GM19023 (cell line): ENCODE data around the gene EZH2.

Experiments used
- ATAC-seq: cut with Tn5 transposase; IDR thresholded peaks from one replicate; pipeline ENCODE4 v1.9.1; 2021; ENCODE audit warnings: mild to moderate bottlenecking, moderate library complexity; ENCODE audit not compliant: unreplicated experiment

EZH2 gene

DNA sequence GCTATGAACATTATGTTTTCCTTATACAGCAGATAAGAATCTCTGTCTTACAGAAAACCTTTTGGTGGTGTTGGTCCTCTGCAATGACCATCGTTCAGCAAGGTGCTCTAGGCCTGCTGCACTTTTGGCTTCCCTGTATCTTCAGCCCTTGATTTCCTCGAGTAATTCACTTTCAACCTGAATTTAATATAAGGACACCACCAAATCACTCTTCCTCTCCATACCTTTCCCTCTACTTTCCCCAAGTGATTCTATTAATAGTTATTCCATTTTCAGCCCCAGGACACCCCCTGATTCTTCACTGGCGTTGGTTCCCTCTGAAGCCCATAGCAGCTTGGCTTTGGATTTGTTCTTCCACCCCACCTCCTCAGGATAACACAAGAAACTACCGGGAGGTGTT, 72.2 kb downstream of the EZH2 start:
- no peak for ATAC-seq

DNA sequence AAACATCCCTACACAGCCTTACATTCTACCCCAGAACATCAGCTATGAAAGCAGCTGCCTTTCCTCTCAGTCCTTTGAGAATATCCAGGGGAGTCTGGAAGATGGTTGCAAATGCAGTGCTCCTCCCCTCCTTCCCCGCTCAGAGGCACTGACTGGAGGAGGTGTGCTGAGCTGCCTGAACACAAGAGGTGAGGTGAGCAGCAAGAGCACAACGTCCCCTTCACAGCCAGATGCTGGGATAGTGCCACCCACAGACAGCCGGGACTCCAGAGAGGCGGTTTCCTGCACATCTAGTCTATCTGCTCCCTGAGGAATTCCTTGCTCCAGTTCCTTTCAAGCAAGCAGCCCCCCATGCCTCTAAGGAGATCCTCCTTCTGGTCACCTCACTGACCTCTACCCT, 74.2 kb downstream of the EZH2 start:
- ATAC-seq = no peak

DNA sequence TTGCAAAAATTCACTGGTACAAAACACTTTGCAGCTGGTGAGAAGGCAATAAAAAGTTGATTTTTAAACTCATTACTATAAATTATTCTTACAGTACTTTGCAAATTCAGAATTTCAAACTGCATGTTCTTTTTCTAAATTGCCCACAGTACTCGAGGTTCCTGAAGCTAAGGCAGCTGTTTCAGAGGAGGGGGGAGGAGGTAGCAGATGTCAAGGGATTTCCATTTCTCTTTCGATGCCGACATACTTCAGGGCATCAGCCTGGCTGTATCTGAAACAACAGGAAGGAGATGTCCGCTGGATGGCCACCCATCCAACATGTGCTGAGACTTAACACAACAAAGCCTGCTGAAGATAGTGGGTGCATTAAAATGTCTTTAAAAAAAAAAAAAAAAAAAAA, 76.7 kb downstream of the EZH2 start:
- no peak for ATAC-seq

DNA sequence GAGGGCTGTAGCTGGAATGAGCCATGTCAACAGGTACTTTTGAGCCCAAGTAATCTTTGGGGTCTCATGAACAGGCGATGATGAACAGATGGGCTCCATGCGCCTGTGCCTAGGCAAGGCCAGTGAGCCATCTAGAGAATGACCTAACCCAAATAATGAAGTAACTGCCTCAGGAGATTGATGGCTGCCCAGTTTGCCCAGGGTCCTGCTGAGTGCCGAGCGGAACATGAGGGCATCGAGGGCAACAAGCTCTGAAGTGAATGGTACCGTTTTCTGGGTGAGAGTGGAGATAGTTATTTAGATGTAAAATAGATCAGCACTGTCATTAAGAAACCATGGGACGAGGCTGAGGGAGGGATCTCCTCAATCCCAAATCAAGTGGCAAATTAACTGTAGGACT, 77.9 kb downstream of the EZH2 start:
- ATAC-seq = no peak

DNA sequence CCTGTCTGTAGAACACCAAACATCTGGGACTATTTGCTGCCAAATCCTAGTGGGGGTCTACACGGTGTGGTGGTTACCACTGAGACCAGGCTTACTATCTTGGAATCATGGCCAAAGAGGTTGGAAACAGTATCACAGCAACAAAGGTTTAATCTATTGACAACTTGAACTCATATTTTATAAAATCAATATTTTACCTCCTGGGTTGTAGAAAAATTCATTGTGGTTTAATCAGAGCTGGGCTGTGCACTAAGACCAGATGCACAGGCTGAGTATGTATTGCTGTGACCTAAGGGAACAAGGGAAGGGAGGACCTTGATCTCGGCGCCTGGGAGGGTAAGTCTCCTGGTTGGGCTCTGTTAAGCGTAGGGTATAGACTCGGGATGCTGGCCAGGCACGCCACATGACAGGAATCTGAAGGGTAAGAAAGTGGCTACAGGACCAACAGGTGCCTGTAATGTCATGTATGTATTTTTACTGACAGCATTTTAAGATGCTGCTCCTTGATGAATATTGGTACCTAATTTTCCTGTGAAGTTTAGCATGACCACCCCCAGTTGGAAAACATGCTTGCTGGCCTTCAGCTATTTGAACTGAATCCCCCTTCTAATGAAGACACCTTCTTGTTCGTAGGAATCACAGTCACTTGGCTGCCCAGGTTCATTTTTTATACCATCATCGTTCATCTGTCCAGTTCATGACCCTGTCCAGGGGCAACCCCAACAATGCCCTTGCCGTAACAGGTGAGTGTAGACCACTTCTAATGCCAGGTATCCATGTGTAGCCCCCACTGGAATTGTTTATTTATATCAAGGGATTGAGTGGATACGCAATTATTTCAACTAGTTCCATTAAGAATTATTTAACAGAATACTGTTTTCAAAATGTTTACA, 79.5 kb downstream of the EZH2 start:
- no peak for ATAC-seq

DNA sequence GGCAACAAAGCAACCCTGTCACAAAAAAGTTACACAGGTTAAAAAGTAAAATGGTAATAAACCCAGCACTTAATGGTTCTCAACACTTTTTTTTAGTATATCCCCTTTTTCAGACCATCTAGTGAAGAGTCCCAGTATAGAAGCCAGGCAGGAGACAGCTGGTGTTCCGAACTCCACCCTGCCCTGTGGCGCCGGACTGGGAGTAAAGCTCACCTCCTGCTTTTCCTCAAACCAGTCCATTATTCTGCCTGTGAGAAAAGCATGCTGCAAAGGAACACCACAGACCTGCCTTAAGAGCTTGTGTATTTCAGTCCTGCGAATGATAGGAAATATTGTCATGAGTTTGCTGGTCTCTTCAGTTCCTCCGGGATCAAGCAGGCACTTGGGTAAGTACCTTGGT, 81.0 kb downstream of the EZH2 start:
- no peak for ATAC-seq

DNA sequence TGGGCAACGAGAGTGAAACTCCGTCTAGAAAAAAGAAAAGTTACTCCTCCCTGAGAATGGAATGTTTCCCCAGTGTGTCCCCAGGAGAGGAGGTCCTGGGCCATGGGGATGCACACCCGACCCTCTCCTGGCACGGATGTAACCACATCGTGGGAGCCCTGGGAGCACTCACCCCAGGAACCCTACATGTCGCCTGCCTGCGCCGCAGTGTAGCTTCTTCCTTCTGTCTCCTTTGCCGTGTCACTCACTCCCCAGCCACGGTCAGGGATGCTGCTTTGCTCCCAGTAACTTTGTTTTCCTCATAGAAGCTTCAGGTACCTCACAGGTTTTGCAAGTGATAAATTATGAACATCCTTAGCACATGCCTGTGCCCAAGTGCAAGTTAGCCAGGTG, 82.0 kb downstream of the EZH2 start:
- ATAC-seq = no peak

DNA sequence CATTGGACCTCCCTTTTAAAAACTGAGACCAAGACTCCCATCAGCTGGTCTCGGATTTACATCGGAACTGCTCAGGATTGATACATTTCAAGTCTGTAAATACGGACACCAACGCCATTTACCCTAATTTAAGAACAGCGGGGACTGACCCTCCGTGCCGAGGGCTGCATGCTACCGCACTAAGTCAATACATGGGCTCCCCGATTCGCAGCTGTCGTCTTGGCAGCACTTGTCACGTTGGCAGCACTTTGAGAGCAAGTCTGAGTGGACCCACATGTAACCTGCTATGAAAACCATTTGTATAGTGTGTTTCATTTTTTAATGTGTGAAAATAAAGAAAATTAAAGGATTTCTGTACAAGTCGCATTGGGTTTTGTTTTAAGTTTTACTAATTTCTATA, 83.4 kb downstream of the EZH2 start:
- no peak for ATAC-seq

DNA sequence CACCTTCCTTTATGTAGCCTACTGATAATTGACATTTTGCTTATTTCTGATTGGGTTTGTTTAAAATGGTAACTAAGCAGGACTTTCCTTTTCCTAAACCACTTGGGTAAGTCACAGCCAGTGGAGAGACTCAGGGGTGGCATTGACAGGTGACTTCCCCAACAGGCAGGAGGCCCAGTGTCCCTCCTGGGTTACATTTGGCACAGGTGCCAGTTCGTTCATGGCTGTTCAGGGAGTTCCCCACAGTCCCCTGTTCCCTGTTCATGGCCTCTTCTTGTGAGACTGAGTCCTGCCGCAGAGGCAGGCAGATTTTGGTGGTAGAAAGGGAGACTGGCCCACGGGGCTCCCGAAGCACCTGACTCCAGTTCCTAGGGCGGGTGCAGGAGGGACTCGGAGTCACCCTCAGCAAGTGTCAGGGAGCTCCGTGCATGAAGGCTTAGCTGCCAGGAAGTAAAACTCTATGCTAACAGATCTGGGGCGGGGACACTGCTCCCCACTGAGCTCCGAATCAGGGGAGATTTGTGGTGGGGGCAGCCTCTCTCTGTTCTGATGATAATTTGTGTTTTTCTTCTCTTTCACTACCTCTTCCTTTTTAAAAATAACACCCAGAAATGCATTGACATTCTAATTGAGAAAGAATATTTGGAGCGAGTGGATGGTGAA, 84.1 kb downstream of the EZH2 start:
- no peak for ATAC-seq

DNA sequence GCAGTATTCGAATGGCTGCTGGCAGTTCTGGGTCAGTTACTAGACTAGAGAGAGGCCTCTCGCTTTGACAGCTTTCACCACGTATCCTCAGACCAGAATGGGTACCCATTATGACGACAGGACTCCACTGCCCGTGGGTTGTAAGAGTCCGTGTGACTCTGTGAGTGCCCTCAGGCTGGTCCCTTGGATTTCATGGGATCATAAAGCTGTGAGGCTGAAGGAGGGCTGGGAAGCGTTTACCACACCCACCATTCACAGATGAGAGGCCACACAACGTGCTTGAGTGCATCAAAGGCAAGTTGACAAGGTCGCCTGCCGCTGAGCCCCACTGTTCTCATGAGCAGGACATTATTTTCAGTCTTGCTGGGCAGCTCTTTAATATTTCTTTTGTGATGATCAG, 87.2 kb downstream of the EZH2 start:
- no peak for ATAC-seq

DNA sequence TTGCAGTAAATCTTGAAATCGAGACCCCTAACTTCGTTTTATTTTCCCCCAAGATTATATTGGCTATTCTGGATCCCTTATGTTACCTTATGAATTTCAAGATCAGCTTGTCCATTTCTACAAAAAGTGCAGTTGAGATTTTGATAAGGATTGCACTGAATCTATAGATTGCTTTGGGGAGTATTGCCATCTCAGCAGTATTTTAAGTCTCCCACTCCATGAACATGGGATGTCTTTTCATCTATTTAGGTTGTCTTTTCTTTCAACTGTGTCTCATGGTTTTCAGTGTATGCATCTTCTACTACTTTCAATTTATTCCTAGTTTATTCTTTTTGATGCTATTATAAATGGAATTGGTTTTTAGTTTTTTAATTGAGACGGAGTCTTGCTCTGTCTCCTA, 89.6 kb downstream of the EZH2 start:
- no peak for ATAC-seq

DNA sequence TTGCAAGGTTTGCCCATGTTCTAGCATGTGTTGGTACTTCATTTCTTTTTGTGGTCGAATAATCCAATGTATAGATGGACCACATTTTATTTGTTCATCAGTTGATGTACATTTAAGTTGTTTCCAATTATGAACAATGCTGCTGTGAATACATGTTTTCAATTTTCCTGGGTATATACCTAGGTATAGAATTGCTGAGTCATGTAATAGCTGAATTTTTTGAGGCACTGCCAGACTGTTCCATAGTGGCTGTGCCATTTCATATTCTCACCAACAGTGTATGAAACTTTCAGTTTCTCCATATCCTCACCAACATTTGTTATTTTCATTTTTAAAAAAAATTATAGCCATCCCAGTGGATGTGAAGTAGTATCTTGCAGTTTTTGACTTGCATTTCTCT, 90.5 kb downstream of the EZH2 start:
- ATAC-seq = no peak

DNA sequence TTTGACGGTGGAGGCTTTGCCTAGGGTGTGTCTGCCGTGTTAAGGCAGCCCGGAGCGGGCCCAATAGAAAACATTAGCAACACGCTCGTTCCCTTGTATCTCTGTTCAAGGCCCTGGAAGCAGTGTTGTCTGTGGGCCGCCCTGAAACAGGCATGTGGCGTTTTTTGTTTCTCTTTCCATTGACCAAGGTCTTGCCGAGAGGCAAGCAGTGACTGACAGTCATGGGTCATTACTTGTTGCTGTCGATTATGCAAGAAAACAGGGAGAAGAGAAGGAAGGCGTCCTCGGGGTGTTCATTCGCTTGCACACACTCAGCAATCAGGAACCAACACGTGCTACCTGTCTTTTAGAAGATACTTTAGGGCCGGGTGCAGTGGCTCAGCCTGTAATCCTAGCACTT, 92.5 kb downstream of the EZH2 start:
- ATAC-seq = no peak

DNA sequence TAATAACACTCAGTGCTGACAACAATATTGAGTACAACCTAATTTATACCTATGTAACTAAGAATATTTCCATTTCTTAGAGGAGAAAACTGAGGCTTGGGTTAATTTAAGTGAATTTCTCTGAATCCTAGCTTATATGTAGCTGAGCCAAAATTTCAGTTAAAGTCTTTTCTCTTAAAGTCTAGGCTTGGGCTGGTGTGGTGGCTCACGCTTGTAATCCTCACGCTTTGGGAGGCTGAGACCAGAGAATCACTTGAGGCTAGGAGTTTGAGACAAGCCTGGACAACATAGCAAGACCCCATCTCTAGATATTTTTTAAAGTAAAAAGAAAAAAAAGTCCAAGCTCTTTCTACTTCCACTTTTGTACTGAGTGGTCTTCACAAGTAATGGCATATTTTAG, 93.2 kb downstream of the EZH2 start:
- ATAC-seq = no peak

DNA sequence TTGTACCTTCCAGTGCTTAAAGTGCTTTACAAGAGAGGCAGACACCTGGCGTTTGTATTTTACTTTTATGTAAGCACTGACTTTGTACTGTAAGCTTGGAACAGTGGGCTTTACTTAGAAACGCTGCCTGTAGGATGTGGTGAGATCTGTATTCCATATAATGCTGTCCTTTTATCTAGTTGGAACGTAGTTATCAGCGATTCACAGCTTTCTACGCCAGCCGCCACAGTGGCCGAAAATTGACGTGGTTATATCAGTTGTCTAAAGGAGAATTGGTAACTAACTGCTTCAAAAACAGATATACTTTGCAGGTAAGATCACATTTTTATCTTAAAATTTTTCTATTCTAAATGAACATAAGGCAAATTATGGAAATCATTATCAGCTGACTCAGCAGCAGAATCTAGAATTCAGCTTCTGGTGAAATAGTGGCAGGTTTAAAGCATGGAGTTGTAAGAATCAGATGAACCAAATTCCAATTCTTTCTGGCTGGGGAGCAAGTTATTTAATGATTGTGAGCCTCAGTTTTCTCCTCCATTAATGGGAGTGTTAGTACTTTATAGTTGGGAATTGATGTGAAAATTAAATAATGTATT, 93.9 kb downstream of the EZH2 start:
- ATAC-seq = no peak

DNA sequence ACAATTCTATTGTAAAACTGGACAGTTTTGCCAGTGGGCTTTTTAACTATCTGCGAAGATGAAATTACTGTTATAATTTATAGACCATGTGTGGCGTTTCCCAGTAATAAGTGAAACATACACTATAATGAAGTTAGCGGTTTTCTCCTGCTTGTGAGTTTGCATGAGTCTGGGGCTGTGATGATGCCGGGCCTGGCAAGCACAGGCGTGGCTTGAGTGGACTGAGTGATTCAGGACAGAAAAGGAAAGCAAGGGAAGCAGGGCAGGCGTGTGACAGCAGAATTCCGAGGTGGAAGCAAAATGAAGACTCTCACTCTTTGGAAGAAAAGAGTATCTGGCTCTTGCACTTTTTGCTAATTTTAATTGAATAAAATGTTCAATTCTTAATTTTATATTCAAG, 94.9 kb downstream of the EZH2 start:
- ATAC-seq = no peak

DNA sequence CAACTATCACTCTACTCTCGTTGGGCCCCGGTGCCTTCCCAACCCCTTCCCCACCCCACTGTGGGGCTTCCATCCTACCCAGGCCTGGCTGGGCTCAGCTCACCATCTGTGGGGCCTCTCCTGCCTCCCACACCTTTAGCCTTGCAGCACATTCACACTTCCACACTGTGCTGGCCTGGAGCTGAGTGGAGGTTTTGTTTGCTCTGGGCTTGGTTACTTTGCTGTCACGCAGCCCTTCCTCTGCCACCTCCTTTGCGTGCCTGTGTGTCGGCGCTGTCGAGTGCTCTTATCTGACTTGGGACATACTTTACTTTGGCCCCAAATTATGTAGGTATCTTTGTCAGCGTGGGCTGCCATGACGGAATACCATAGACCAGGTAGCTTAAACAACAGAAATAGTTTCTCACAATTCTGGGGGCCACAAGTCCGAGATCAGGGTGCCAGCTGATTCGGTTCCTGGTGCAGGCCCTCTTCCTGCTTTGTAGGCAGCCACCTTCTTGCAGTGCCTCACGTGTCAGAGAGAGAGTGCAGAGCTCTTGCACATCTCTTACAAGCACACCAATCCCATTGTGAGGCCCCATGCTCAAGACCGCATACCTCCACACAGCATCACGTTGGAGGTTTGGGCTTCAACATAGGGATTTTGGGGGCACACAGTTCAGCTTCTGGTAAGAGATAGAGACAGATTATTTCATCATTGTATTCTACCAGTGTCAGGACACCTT, 96.4 kb downstream of the EZH2 start:
- no peak for ATAC-seq

DNA sequence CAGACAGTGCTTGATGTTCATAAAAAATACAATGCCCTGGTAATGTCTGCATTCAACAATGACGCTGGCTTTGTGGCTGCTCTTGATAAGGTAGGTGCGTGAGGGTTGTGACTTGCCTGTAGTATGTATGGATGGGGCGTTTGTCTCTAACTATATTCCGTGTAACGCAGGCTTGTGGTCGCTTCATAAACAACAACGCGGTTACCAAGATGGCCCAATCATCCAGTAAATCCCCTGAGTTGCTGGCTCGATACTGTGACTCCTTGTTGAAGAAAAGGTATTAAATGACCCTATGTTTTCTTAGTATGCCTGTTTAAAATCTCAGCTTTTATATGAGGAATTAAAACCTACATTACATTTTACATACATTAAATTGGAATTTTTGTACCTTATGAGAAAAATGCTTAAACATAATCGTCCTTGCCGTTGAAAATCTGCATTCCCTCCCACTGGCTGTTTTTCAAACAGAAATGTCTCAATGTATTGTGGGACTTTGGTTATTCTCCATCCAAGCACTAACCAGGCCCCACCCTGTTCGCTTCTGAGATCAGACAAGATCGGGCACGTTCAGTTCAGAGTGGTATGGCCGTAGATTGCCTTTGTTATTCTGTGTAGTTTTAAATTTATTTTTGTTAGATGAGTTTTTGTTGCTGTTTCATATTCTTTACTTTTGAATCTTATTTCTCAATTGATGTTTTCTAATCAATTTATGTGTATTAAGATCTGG, 100.1 kb downstream of the EZH2 start:
- ATAC-seq = no peak

DNA sequence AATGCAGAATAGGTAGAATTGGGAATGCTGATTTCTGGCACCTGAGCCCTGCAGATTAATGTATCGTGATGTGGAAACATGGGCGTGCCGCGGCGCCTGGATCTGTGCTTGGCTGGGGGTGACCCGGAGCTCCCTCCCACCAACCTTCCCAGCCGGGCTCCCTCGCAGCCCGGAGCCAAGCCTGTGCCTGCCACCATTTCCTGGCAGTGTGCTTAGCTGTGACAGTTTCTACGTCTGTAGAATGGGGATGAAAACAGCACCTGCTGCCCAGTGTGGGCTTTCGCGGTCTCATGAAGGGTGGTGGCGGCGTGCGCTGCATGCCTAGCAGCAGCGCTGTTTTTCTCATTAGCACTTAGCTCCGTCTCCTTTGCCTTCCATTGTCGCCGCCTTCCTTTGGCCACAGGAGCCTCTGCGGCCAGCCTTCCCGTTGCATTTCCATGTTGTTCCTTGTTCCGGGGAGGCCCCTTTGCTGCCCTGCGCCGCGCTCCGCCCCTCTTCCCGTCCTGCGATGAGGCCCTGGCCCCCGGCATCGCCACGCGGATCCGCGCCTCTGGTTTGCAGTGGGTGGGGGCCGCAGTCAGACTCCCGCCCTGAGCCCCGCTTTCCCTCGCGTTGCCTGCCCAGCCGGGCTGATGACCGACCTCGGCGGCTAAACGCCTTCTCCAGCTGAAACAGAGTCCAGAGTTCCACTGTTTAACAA, 101.2 kb downstream of the EZH2 start:
- no peak for ATAC-seq

DNA sequence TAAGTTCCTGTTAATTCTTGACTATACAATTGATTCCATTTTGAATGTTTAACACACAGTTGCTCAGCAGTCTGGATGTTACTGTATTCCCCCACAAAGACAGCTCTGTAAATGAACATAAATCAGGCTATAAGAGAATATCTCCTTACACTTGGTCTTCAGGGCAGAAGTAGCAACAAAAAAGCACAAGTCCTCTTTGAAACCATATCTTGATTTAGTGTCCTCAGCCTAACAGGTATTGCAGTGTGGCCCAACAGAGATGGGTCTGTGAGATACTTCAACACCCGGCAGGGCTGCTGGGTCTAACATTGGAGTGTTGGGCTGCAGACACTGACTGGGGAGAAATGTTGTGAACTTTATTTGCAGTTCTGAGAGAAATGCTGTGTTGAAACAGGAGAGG, 109.6 kb downstream of the EZH2 start:
- no peak for ATAC-seq
